ELF-1 (cell line): Measurements from ENCODE around the gene LEMD2.

Experiments used
- DNase-seq: peaks from one replicate; pipeline ENCODE4 v3.0.0-alpha.2; 2016; ENCODE audit warnings: low read depth, low spot score

The LEMD2 gene

DNA sequence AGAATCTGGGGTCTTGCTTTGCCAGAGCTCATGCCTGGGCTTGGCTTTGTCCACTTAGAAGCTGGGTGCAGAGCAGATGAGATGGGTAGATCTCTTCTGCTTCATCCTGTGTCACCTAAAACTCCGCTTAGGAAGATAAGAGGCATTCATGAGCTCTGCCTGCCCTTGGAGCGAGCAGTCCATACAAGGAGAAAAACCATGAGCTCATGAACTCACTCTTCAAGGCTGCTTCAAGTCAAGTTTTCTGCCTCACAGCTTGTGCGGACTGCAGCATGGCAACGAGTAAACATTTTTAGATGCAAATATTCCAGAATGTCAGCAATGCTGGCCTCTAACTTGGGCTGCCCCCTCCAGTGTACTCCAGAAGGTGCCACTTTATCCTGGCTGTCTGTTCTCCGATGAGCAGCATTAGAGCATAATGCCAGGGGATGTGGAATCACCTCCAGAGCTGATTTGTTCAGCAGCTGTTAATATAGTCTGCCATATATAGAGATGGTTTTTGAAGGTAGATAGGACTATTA, 66.8 kb downstream of the LEMD2 start:
- DNase-seq: no peak

DNA sequence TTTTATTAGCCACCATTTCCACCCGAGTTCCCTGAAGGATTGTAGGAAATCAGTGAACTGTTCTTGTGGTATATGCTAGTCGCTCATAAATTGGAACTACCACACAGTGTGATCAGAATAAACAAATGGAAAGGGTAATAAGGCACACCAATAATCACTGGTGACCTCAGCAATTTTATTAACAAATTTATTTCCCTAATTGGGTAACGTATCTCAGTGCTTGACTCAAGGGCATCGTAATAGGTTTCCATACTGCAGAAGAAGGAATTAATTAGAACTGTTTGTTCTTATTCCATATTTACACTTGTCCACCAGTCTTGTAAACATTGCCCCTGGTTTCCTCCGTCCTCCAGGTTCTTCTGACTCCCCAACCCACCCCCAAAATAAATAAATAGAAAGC, 67.4 kb downstream of the LEMD2 start:
- DNase-seq: no peak
